C4-2B (cell line): ENCODE data around the gene AQR.

ENCODE experiments used
- H3K27ac ChIP-seq: fragments of 450-650 bp; 2 replicates; pipeline ENCODE4 v1.5.1; 2017
- CTCF ChIP-seq: fragments of 450-650 bp; conservative IDR thresholded peaks from 2 replicates; pipeline ENCODE4 v1.5.1; 2017; ENCODE audit warnings: mild to moderate bottlenecking
- ZFX ChIP-seq: fragments of 450-650 bp; IDR thresholded peaks from 2 replicates; pipeline ENCODE4 v1.6.1; 2017

The AQR gene

DNA sequence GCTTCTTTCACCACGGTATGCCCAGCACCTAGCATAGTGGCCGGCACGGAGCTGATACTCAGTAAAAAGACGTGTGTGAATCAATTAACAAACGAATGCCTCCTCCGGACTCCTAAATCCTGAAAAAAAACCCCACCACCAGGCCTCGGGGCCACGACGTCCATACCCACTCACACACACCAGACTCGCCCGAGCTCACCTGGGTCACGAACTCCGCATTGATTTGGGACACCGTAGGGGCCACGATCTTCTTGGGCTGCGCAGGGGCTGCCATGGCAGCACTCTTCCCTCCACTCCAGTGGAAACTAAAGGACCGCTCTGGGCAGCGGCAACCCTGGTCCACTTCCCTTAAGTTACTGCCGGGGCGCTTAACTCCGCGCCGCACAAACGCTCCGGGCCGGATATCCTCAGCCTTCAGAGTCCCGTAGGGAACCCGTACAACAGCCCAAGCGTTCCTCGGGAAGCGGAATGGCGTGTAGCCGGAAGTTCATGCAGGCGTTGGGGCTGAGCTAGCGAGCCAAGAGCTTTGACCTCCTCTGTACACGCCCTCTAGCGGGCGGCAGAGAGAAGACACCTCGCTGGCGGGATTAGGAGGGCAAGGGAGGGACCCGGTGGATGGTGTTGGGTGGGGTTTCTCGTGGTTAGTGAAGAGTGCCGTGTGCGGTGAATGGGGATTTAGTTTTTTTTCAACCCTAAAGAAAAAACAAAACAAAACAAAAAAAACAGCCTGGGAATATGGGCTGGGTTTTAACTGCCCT is at the start of gene AQR:
Gene AQR, minus strand, starts transcription at position 403 of the 758 bp plus-strand sequence. Its CDS starts 129 bp downstream, at position 274.
- TF ChIP-seq ZFX, result peak; percentile 50; the same call in 1 of the 2 replicates
- TF ChIP-seq CTCF, result peak; percentile 88
- peak within 1 kb of the TSS; percentile 82 for H3K27ac ChIP-seq

DNA sequence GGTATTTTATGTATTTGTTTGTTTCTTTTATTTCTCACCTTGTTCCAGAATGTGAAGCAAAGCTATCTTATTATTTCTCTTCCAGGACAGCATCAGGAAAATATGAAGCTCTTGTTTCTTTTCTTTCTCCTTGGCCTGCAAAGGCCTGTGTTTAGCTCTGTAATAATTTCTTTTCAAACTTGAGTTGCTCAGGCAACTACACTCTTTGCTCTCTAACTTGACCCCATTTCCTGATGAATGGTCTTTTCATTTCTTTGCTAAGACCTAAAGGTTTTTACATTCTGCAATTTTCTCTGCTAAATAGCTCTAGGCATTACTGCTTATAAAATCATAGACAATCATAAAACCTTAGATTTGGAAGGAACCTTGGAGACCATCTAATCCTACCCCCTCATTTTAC is 44.7 kb upstream of the AQR start:
- TF ChIP-seq ZFX, result no peak
- no peak for TF ChIP-seq CTCF
- H3K27ac ChIP-seq, result no peak overlapping the region

DNA sequence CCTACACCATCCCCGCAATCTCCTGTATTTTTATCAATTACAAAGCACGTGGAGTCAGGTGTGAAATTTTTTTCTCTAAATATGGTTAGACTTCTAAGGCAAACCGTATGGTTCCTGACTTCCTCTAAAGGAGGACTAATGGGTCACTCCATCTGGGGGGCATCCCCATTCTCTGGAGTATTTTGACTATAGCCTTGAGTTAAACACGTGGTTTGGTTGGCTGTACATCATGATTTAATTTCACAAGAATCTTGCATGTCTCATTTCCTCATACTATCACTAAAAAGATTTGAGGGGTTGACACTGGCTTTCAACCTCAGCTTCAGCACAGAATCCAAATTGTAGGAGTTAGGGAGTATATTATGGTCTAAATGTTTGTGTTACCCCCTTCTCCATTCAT is 43.8 kb upstream of the AQR start:
- H3K27ac ChIP-seq, result no peak overlapping the region
- TF ChIP-seq CTCF, result no peak
- TF ChIP-seq ZFX, result no peak

DNA sequence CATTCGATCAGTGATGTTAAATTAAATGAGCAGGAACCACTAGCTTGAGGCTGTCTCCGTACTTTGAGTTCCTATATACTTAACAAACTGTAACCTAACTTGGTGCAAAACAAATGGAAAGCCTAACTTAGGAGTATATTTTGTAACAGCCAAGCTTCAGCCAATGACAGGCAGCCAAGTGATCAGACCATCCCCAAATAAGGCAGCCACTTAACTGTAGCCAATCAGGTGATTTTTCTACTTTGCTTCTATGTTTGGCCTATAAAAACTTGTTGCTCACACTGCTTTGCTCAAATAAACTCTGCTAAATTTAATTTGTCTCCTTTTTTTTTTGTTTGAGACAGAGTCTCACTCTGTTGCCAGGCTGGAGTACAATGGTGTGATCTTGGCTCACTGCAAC is 37.9 kb upstream of the AQR start:
- TF ChIP-seq CTCF (no peak), ZFX (no peak)
- no peak overlapping the region for H3K27ac ChIP-seq

DNA sequence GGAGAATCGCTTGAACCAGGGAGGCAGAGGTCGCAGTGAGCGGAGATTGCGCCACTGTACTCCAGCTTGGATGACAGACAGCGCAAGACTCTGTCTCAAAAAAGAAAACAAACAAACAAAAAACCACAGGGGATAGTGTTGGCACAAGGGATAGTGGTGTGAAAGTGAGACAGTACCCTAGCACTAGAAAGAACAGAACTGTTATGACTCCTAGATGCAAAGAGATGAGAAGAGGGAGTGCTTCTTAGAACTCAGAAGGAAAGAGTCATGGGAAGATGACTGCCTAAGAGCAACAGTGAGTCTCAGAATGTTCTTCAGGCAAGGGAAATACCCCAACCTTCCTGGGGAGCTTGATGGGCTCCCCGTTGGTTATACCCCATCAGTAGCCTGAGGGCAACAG is 36.4 kb upstream of the AQR start:
- TF ChIP-seq CTCF (no peak), ZFX (no peak)
- H3K27ac ChIP-seq, result no peak overlapping the region

DNA sequence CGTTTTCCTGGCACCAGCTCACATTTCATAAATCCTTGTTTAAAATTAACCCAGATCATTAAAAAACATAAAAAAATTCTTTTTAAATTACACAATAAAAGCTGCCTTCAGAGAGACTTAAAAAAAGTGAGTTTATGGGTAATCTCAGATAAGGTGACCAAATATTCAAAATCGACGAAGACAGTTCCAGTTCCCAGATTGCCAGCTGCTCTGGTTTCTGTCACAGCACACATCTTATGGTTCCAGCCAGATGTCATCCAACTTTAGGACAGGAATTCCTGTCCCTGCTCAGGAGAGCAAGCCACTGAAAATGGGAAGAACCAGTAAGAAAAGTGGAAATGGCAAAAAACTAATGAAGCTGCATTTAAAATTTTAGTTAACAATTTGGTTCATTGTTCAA is 34.4 kb upstream of the AQR start:
- no peak for TF ChIP-seq ZFX
- TF ChIP-seq CTCF, result no peak
- no peak overlapping the region for H3K27ac ChIP-seq

GRCh38 chr15:35000511-35000910 is 31.0 kb upstream of the AQR start:
- H3K27ac ChIP-seq, result no peak overlapping the region; the same call in 1 of the 2 replicates

More at GRCh38 chr15:35000511-35000910, 31.0 kb upstream of the AQR start:
- no peak for TF ChIP-seq ZFX
- TF ChIP-seq CTCF, result no peak
